PFSK-1 (cell line): ENCODE results near the gene DLL3.
A peak's percentile ranks its signal among the peaks of the same experiment; 100 is the strongest.

Source experiments
- FOXP2 ChIP-seq: optimal IDR thresholded peaks from 2 replicates; pipeline ENCODE3; 2011; ENCODE audit warnings: borderline replicate concordance, control low read depth, inconsistent platforms; ENCODE audit not compliant: insufficient read depth; ENCODE audit errors: extremely low read length, extremely low read depth
- POLR2AphosphoS5 ChIP-seq: IDR thresholded peaks from 2 replicates; pipeline ENCODE4 v1.6.1; 2012; ENCODE audit warnings: low read depth, mild to moderate bottlenecking, control low read depth, low read length, moderate library complexity
- REST ChIP-seq, 2 experiments: IDR thresholded peaks; 2 replicates each; pipeline versions ENCODE4 v1.6.1 to v1.8.0; 2011 to 2012; ENCODE audit warnings: low read depth in 2 of 2, low read length in 2 of 2, control low read depth in 1 of 2, inconsistent platforms in 1 of 2, mild to moderate bottlenecking in 1 of 2, moderate library complexity in 1 of 2; ENCODE audit not compliant: insufficient read depth in 1 of 2
- SIN3A ChIP-seq: IDR thresholded peaks from 2 replicates; pipeline ENCODE4 v1.6.1; 2012; ENCODE audit warnings: mild to moderate bottlenecking, low read length, moderate library complexity, borderline replicate concordance; ENCODE audit not compliant: insufficient read depth
- TAF1 ChIP-seq: IDR thresholded peaks from 2 replicates; pipeline ENCODE4 v1.6.1; 2012; ENCODE audit warnings: low read length, control low read depth, borderline replicate concordance; ENCODE audit not compliant: insufficient read depth

Gene DLL3

GRCh38 chr19:39525205-39525604, 26.5 kb downstream of the DLL3 start:
- TF ChIP-seq REST (IDR thresholded peaks at IDR 0.05; ENCODE audit: insufficient read depth in 1 of 2, low read depth in 2 of 2, low read length in 2 of 2) (no peak), TAF1 (no peak), POLR2AphosphoS5 (no peak), FOXP2 (no peak), SIN3A (no peak)

- TF ChIP-seq FOXP2 (no peak), SIN3A (no peak), REST (IDR thresholded peaks at IDR 0.05; ENCODE audit: insufficient read depth in 1 of 2, low read depth in 2 of 2, low read length in 2 of 2) (no peak), POLR2AphosphoS5 (no peak), TAF1 (peak; percentile 31; the same call in 1 of the 2 replicates)
Measured at GRCh38 chr19:39531834-39532232, 33.1 kb downstream of the DLL3 start.

- TF ChIP-seq SIN3A: peak; percentile 70; the same call in 1 of the 2 replicates
- peak; percentile 85 for TF ChIP-seq POLR2AphosphoS5
- peak; percentile 64 for TF ChIP-seq FOXP2
- no peak for TF ChIP-seq TAF1
Measured at GRCh38 chr19:39532233-39533002, 33.7 kb downstream of the DLL3 start, which contains the start of gene EID2B. TSS of gene EID2B (minus strand) at chr19:39532852. CDS start at chr19:39532802, 50 bp downstream.

- TF ChIP-seq TAF1: no peak
- no peak for TF ChIP-seq REST (IDR thresholded peaks at IDR 0.05; ENCODE audit: insufficient read depth in 1 of 2, low read depth in 2 of 2, low read length in 2 of 2)
- TF ChIP-seq SIN3A: no peak
- TF ChIP-seq POLR2AphosphoS5: no peak
- TF ChIP-seq FOXP2: no peak
Measured at GRCh38 chr19:39533003-39533512, 34.3 kb downstream of the DLL3 start.

- no peak for TF ChIP-seq TAF1
- TF ChIP-seq REST (IDR thresholded peaks at IDR 0.05; ENCODE audit: insufficient read depth in 1 of 2, low read depth in 2 of 2, low read length in 2 of 2): no peak
- no peak for TF ChIP-seq FOXP2
- no peak for TF ChIP-seq SIN3A
- TF ChIP-seq POLR2AphosphoS5: no peak
Measured at GRCh38 chr19:39533791-39534190, 35.0 kb downstream of the DLL3 start.
